ENCODE results near the gene RAB3A.
A peak's percentile ranks its signal among the peaks of the same experiment; 100 is the strongest.

RAB3A gene

GRCh38 chr19:18203863-18204393 lies at the start of gene RAB3A:
Gene RAB3A, minus strand, starts transcription at chr19:18204042. Its CDS starts 1,302 bp downstream, at chr19:18202740.
- DNase-seq (ENCODE audit: low read depth), result peak; percentile 100

- DNase-seq (ENCODE audit: low read depth), result no peak
Measured at GRCh38 chr19:18253130-18253529, 49.3 kb upstream of the RAB3A start.

GRCh38 chr19:18252370-18252717 lies 48.5 kb upstream of the RAB3A start:
- no peak for DNase-seq (ENCODE audit: low read depth)

GRCh38 chr19:18251587-18252369 lies 47.9 kb upstream of the RAB3A start:
- DNase-seq (ENCODE audit: low read depth), result peak; percentile 32

- no peak for DNase-seq (ENCODE audit: low read depth)
Measured at GRCh38 chr19:18249834-18250233, 46.0 kb upstream of the RAB3A start.

- no peak for DNase-seq (ENCODE audit: low read depth)
Measured at GRCh38 chr19:18245297-18245696, 41.5 kb upstream of the RAB3A start.

GRCh38 chr19:18239303-18239702 lies 35.5 kb upstream of the RAB3A start:
- no peak for DNase-seq (ENCODE audit: low read depth)

- no peak for DNase-seq (ENCODE audit: low read depth)
Measured at GRCh38 chr19:18234194-18234593, 30.4 kb upstream of the RAB3A start.

GRCh38 chr19:18233224-18233825 lies 29.5 kb upstream of the RAB3A start:
- DNase-seq (ENCODE audit: low read depth), result no peak

GRCh38 chr19:18232540-18233223 lies 28.8 kb upstream of the RAB3A start:
- no peak for DNase-seq (ENCODE audit: low read depth)

- DNase-seq (ENCODE audit: low read depth), result no peak
Measured at GRCh38 chr19:18231775-18232174, 27.9 kb upstream of the RAB3A start.

GRCh38 chr19:18230941-18231734 lies 27.3 kb upstream of the RAB3A start:
- DNase-seq (ENCODE audit: low read depth), result no peak

- DNase-seq (ENCODE audit: low read depth), result no peak
Measured at GRCh38 chr19:18229915-18230314, 26.1 kb upstream of the RAB3A start.

GRCh38 chr19:18229474-18229873 lies 25.6 kb upstream of the RAB3A start:
- no peak for DNase-seq (ENCODE audit: low read depth)

- no peak for DNase-seq (ENCODE audit: low read depth)
Measured at GRCh38 chr19:18227781-18228271, 24.0 kb upstream of the RAB3A start.

- DNase-seq (ENCODE audit: low read depth), result no peak
Measured at GRCh38 chr19:18226956-18227780, 23.3 kb upstream of the RAB3A start.

- no peak for DNase-seq (ENCODE audit: low read depth)
Measured at GRCh38 chr19:18225702-18226468, 22.0 kb upstream of the RAB3A start, which contains the start of gene PDE4C. Gene PDE4C, minus strand, starts transcription at chr19:18226438. Its CDS starts 23 bp downstream, at chr19:18226415.

- no peak for DNase-seq (ENCODE audit: low read depth)
Measured at GRCh38 chr19:18225355-18225701, 21.5 kb upstream of the RAB3A start.

- DNase-seq (ENCODE audit: low read depth), result peak; percentile 92
Measured at GRCh38 chr19:18224525-18225354, 20.9 kb upstream of the RAB3A start.

Measured in stromal cell of bone marrow (primary cell).